Measurements from ENCODE around the gene SEZ6L2. TPM values are rescaled to one million over a fixed set of nuclear protein-coding genes. Genes with fewer than 3 reads are reported as not detected.

SEZ6L2 gene
- total and polyA plus RNA-seq, 9 of the 15 experiments (the other 6 are each of a cell fraction or from before 2014, with no cell fraction given), result 0.10 to 2.1 (median 0.72) TPM

- ATAC-seq, result no peak
- FAIRE-seq, result no peak
- no peaks in the 10 kb centered on the region for H4K20me1 ChIP-seq (replicated peaks; ENCODE audit: control insufficient read depth, insufficient read depth, low read length)
- in situ Hi-C loops (cut with MboI), result no loop called here
- H3K9ac ChIP-seq (ENCODE audit: insufficient read depth in 1 of 2, low read depth in 2 of 2, low read length in 2 of 2), result no peak overlapping the region
- TF ChIP-seq, protein P1, sequence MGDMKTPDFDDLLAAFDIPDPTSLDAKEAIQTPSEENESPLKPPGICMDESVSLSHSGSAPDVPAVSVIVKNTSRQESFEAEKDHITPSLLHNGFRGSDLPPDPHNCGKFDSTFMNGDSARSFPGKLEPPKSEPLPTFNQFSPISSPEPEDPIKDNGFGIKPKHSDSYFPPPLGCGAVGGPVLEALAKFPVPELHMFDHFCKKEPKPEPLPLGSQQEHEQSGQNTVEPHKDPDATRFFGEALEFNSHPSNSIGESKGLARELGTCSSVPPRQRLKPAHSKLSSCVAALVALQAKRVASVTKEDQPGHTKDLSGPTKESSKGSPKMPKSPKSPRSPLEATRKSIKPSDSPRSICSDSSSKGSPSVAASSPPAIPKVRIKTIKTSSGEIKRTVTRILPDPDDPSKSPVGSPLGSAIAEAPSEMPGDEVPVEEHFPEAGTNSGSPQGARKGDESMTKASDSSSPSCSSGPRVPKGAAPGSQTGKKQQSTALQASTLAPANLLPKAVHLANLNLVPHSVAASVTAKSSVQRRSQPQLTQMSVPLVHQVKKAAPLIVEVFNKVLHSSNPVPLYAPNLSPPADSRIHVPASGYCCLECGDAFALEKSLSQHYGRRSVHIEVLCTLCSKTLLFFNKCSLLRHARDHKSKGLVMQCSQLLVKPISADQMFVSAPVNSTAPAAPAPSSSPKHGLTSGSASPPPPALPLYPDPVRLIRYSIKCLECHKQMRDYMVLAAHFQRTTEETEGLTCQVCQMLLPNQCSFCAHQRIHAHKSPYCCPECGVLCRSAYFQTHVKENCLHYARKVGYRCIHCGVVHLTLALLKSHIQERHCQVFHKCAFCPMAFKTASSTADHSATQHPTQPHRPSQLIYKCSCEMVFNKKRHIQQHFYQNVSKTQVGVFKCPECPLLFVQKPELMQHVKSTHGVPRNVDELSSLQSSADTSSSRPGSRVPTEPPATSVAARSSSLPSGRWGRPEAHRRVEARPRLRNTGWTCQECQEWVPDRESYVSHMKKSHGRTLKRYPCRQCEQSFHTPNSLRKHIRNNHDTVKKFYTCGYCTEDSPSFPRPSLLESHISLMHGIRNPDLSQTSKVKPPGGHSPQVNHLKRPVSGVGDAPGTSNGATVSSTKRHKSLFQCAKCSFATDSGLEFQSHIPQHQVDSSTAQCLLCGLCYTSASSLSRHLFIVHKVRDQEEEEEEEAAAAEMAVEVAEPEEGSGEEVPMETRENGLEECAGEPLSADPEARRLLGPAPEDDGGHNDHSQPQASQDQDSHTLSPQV (IDR thresholded peaks at IDR 0.05), result no peak
- TF ChIP-seq RBFOX2 (IDR thresholded peaks at IDR 0.05; ENCODE audit: low read depth, low read length) (peak; percentile 21; the same call in 1 of the 2 replicates), PATZ1 (CRISPR knock-in tag; IDR thresholded peaks at IDR 0.05; ENCODE audit: borderline replicate concordance) (no peak)
- H3K4me2 ChIP-seq (ENCODE audit: insufficient read depth, low read length), result no peak overlapping the region
- no peak overlapping the region for H2AFZ ChIP-seq (ENCODE audit: low read depth, low read length)
- ChIA-PET CTCF (ENCODE audit: low intra/inter-chr PET ratio) (no interaction called here), POLR2A (interaction anchor here (1.1 kb wide), 1 partner anchor 11 kb away, joined by 3 read pairs; no protein-coding TSS in a partner anchor)
- DNase-seq (ENCODE audit: extremely low read depth in 1 of 4, low spot score in 3 of 4), result no peak
- no peaks in the 10 kb centered on the region for H3K9me1 ChIP-seq (ENCODE audit: control insufficient read depth, insufficient read depth, low read length)
- BruUV-seq (replicated peaks), result no TSS peak
- 90% methylated on average over 10 of the region's 19 CpGs for WGBS (ENCODE audit: insufficient coverage, low coverage, missing lambda C conversion rate)
- peaks cover 27% of the 10 kb centered on the region; the same call in 2 of the 3 replicates for H3K36me3 ChIP-seq (ENCODE audit: control insufficient read depth, insufficient read depth, low read length)
- no peak overlapping the region for H3K27ac ChIP-seq (ENCODE audit: extremely low read depth, low read depth, low read length)
- H3K4me3 ChIP-seq, result no peak overlapping the region
- intact Hi-C loops (cut with micrococcal nuclease), result no loop called here
- peaks cover 4 to 27% of the 10 kb centered on the region in 2 experiments; a peak in 3 of 5 replicates for H3K4me1 ChIP-seq (replicated peaks in 1 of 2; ENCODE audit: control insufficient read depth in 2 of 2, insufficient read depth in 2 of 2, low read length in 2 of 2)
- no peaks in the 10 kb centered on the region for H3K27me3 ChIP-seq (ENCODE audit: control insufficient read depth in 2 of 2, insufficient read depth in 2 of 2, low read length in 2 of 2)
- no peaks in the 10 kb centered on the region for H3K9me3 ChIP-seq (replicated peaks; ENCODE audit: control insufficient read depth, insufficient read depth, low read depth, low read length)
- peaks cover 11% of the 10 kb centered on the region; the same call in 2 of the 3 replicates for H3K79me2 ChIP-seq (ENCODE audit: control insufficient read depth, insufficient read depth, low read length)
Observed at GRCh38 chr16:29858974-29859373, 40.4 kb downstream of the SEZ6L2 start.

Measured in K562 (cell line).